Hematopoietic multipotent progenitor cell (in vitro differentiated cells): ENCODE data around the gene GMEB2. TPM values are rescaled to one million over a fixed set of nuclear protein-coding genes. Genes with fewer than 3 reads are reported as not detected.
A peak's percentile ranks its signal among the peaks of the same experiment; 100 is the strongest.
"Not testable (repeated sequence)": the region's sequence is repeated elsewhere in the genome, so short reads cannot be mapped to it uniquely, and the experiment has no call there.

Experiments
- DNase-seq, 3 donors: peaks; one replicate each; pipeline ENCODE4 v3.0.0-alpha.2; 2011 to 2015; ENCODE audit warnings: low read depth in 2 of 3, low spot score in 2 of 3
- total RNA-seq: library from RNA; depleted of rRNA; stranded (reverse); fragments of >200 nt; gene quantifications from one replicate; pipeline ENCODE4 v1.2.3, GENCODE V29; 2012

Gene GMEB2
- total RNA-seq, 1 donor, result 11.8 TPM

DNA sequence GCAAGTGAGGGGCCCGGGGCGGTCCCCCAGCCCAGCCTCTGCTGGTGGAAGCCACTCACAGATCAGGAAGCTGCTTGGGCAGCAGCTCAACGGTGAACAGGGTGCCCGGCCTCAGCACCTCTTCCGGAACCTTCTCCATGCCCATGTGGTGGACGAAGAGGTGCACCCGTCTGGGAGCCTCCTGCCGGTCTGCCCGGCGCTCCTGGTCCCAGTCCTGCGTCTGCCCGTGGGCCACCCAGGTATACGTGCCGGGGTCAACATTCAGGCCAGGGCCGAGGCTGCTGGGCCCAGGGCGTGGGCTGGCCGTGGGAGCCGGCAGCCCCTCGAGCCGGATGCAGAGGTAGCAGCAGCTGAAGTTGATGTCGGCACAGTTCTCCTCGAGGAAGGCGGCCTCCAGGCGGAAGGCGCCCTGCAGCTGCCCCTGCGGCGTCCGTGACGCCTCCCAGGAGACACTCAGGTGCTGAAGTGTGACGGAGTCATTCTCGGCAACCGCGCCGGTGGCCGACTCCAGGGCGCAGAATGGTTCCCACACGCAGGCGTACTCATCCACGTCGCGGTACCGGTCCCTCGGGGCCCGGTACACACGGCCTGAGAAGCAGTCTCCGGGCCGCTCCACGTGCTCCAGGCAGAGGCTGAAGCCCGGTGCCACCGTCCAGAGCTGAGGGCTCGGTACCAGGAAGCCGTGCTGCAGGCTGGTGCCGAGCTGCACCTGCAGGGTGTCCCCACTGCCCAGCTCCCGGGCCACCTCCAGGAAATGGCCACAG lies 64.3 kb downstream of the GMEB2 start:
- DNase-seq, result no peak

DNA sequence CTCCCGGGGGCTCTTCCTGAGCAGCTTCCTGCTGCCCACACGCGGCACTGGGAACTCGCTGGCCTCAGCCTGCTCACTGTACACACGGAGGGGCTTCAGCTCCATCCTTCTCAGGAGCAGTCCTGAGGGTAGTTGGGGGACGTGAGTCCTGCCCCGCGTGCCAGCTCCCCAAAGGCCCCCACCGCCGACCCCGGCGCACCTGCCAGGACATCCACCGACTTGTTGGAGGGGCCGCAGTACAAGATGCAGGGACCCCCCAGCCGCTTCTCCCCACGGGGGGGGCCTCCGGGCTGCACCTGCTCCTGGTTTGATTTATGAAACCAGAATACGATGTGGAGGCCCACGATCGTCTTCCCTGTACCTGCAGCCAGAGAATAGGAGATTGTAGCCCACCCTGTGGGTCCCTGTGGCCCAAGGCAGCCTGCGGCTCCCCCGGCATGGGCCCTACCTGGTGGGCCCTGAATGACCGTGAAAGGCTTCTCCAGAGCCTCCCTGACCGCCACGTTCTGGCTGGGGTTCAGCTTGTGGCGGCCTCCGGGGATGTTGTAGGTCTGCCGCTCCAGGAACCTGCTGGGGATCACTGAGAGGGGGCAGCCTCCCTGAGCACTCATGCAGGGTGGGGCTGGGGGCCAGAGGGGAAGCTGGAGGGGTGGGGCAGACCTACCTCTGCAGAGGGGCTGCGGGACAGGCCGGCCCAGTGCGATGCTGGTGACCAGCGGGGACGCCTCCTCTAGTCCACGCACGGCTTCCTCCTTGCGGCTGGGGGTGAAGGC lies 65.1 kb downstream of the GMEB2 start:
- no peak for DNase-seq

DNA sequence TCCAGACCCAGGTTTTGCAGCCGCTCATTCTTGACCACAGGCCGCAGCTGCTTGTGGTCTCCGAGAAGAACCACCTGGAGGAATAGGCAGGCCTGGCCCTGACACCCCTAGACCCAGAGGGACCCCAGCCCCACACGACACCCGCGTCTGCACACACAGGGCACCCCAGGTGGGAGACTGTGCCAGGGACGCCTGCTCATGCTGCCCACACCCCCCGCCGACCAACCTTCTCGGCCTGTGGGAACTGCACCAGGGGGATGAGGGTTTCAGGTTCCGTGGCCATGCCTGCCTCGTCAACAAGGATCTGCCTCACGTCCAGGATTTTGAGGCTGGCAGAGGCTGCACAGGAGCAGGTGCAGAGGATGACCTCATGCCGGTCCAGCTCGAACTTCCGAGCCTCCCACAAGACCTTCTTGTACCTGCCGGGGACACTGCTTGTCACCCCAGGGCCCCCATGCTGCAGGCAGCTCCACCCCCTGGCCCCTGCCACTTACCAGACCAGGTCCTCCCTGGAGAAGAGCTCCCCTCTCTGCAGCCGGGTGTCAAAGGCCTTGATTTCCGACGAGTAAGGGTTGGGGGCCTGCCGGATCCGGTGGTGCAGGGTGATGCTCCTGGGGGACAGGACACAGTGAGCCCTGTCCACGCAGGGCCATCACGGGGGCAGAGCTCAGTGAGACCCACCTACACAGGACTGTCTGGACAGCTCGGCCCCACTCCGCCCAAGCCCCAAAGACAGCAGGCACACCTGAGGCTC lies 65.9 kb downstream of the GMEB2 start:
- no peak for DNase-seq

DNA sequence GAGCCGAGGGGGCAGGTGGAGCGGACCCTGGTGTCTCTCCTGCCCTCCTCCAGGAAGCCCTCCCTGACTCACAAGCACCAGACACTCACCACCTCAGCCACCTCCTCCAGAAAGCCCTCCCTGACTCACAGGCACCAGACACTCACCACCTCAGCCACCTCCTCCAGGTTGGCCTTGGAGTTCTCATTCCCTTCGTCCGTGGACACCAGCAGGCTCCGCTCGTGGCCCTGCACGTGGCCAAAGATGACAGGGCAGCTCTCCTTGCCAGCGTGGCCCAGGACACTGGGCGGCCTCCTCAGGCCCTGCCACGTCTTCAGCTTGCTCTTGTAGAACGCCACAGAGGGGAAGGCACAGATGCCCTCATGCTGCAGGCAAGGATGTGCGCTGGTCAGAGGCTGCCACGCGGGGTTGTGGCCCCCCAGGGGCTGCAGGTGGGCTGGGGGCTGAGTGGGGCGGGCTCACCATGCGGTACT lies 66.5 kb downstream of the GMEB2 start:
- DNase-seq, result no peak

DNA sequence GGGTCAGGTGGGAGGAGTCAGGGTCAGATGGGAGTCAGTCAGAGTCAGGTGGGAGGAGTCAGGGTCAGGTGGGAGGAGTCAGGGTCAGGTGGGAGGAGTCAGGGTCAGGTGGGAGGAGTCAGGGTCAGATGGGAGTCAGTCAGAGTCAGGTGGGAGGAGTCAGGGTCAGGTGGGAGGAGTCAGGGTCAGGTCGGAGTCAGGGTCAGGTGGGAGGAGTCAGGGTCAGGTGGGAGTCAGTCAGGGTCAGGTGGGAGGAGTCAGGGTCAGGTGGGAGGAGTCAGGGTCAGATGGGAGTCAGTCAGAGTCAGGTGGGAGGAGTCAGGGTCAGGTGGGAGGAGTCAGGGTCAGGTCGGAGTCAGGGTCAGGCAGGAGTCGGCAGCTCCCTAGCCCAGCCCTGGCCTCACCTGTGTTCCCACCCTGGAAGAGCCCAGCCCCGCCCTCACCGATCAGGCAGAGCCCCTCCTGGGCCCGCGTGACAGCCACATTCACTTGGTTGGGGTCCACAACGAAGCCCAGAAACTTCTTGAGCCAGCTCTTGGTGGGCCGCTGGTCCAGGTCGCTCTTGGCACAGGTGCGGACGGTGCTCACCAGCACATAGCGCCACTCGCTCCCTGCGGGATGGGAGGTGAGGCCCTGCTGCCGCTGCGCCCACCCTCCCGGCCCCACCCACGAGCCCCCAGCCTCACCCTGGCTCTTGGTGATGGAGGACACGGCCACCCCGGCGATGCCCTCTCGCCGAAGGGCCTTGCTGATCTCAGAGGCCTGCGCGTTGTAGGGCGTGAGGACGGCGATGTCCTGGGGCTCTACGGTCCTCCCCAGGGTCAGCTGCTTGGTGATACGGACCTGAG lies 67.2 kb downstream of the GMEB2 start:
- not testable (repeated sequence) for DNase-seq

DNA sequence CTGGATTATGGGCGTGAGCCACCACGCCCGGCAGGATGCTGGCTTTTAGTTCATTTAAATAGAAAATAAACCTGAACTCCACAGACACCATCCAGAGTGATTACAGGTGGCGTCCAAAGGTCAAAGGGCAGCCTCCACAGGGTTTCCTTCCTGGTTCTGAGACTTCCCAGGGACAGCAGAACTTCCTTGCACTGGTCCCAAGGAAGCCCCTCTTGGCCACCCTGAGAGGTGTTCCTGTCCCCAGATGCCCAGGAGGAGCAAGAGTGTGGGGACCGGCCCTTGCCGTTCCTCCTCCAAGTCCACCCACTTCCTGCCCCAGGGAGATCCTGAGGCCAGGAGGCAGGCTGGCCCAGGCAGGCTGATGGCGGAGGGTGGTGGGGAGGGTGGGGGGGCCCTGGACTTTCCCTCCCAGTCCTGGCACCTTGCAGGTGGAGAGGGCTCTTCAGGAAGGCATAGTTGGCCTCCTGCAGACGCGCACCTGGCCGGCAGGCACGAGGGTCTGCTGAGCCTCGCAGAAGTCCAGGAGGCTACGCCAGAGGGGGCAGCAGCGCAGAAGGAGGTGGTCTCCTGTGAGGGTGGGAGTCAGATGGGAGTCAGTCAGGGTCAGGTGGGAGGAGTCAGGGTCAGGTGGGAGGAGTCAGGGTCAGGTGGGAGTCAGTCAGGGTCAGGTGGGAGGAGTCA lies 68.0 kb downstream of the GMEB2 start:
- no peak for DNase-seq

DNA sequence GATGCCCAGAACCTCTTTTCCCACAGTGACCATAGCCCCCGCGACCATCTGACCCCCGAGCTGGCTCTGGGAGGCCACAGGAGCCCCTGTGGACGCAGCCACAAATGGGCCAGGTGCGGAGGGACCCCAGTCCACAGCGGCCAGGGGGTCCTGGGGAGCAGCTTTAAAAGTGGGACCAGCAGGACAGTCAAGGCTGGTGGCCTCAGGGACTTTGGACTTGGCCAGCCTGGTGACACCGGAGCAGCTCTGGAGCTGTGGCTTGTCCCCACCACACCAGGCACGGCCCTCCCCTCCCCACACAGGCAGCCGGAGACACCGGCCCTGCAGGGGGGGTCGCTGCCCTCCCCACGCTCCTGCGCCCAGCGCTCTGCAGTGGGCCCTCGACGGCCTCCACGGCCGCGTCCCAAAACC lies 69.4 kb downstream of the GMEB2 start:
- DNase-seq, result no peak

DNA sequence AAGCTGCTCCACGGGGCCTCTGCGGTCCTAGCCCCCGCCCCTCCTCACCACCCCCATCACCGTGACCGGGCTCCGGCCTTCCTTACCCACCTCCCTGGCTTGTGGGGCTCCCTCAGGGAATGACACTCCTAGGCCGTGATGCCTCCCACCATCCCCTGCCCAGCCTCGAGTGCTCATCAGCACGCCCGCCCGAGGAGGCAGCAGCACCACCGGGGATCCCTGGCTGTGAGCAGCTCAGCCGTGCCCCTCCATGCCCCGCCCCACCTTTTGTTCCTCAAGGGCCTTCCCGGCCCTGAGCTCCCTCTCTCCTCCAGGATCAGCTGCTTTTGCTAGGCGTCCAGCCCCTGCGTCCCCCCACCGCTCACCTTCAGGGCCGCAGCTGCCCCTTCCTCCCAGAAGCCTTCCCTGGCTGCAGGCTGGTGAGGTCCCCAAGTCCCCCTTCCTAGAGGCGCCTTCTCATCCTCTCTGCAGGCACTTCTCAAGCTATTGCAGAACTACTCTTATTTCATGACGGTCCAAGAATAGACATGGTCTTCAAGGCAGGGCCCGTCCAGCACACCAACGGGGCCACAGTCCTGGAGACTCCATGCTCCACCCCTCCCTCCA lies 69.9 kb downstream of the GMEB2 start:
- DNase-seq, result no peak

DNA sequence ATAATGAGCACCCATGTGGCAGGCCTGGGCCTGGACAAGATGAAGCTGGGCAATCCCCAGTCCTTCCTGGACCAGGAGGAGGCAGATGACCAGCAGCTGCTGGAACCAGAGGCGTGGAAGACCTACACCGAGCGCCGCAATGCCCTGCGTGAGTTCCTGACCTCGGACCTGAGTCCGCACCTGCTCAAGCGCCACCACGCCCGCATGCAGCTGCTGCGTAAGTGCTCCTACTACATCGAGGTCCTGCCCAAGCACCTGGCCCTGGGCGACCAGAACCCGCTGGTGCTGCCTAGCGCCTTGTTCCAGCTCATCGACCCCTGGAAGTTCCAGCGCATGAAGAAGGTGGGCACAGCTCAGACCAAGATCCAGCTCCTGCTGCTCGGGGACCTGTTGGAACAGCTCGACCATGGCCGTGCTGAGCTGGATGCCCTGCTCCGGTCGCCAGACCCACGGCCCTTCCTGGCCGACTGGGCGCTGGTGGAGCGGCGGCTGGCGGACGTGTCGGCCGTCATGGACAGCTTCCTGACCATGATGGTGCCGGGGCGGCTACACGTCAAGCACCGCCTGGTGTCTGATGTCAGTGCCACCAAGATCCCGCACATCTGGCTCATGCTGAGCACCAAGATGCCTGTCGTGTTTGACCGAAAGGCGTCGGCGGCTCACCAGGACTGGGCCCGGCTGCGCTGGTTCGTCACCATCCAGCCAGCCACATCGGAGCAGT lies 71.1 kb downstream of the GMEB2 start:
- no peak for DNase-seq

DNA sequence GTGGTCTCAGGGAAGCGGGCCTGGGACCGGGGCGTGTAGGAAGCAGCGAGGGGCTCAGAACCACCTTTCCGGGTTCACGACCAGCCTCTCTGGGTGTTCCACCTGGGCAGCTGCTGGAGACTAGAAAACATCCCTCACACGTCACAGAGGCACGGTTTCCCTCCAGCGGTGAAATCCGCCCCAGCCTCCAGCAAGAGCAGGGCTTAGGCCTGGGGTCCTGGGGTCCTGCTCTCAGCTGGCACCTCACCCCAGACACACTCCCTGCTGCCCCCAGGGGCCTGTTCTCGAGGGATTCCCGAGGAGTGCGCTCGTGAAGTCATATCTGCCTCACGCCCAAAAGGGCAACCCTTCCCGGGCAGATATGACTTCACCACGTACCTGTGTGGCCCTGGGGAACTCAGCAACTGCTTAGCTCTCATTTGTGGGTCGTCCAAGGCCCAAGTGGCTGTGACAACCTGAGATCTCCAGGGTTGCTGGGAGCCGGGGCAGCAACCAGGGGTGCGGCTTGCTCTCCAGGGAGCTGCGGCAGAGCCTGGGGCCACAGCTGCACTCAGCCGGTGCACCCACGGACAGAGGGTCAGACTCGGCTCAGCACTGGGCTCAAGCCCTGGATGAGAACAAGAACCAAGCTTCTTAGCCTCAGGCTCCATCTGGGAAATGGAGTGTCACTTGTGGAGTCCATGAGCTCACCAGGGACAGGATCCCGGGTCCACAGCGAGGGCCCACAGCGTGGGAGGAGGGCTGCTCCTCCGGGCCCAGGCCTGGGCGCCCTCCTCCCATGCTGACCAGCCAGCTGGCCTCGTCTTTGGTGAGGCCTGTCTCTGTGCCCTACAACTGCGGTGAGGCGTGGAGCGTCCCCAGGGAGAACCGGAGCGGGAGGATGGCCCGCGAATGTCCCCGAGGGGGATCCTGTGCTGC lies 72.3 kb downstream of the GMEB2 start:
- DNase-seq, result no peak

DNA sequence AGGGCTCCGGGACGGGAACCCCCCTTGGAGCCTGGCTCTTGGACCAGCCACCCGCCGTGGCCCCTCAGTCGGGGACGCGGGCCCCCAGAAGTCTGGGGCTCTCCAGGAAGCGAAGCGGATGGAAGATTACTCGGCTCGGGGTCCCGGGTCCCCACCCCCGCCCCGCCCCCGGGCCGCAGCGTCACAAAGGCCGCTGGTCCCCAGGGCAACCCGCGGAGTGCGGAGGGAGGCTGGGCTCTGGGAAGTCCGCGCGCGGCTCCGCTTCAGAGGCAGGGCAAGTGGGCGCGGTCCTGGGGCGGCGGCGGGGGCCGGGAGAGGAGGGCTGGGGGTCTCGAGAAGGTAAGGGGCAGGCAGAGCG lies 73.0 kb downstream of the GMEB2 start, which contains the start of gene FNDC11:
Gene FNDC11 (plus strand): TSS at position 227 of the 358 bp plus-strand sequence. CDS start 1,505 bp downstream, outside the sequence.
- peak in 2 of 3 donors; percentile 75 to 78 for DNase-seq

DNA sequence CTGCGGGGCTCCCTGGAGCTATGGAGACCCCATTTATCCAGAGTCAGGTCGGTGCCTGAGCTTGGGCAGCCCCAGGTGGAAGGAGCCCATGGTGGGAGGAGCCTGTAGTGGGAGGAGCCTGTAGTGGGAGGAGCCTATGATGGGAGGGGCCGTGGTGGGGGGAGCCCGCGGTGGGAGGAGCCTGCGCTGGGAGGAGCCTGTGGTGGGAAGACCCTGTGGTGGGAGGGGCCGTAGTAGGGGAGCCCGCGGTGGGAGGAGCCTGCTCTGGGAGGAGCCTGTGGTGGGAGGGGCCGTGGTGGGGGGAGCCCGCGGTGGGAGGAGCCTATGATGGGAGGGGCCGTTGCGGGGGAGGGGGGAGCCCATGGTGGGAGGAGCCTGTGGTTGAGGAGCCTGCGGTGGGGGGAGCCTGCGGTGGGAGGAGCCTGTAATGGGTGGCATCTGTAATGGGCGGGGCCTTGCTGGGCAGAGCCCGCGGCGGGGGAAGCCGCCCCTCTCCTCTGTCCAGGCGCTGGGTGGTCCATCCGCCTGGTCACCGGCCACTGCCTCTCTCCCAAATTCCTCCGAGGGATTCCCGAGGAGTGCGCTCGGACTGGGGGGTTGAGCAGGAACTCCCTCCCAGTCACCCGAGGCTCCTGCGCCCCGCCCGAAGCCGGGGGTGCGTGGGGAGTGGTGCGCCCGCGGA lies 73.5 kb downstream of the GMEB2 start:
- peak; percentile 82 to 90 (median 88) for DNase-seq

DNA sequence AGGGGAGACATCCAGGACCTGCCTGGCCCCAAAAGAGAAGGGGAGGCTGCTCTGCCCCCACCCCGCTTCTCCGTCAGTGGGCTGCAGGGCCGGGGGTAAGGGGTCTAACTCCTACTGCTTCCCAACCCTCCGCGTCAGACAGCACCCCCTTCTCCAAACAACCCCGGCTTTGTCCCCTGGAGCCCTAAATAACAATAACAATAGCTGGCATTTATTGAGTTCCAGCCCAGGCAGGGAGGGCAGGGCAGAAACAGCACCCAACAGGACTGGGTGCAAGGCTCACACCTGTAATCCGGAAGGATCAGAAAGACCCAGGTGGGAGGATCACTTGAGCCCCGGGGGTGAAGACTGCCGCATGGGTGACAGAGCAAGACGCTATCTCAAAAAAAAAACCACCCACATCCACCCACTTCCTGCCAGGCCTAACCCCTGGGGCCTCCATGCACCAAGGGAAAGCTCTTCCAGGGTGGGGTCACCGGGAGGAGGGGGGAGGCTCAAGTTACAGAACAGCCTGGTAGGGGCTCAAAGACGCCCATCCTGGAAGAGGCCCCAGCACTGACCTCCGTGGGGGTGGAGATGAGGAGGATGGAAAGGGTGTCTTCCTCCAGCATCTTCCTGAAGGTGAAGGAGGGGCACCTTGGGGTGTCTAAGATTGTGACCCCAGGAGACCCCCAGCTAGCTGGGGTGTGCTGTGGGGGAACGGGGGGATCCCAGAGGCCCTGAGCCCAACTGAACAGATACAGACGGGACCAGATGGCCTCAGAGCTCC lies 74.2 kb downstream of the GMEB2 start:
- DNase-seq, result peak; percentile 37 to 72 (median 65)

DNA sequence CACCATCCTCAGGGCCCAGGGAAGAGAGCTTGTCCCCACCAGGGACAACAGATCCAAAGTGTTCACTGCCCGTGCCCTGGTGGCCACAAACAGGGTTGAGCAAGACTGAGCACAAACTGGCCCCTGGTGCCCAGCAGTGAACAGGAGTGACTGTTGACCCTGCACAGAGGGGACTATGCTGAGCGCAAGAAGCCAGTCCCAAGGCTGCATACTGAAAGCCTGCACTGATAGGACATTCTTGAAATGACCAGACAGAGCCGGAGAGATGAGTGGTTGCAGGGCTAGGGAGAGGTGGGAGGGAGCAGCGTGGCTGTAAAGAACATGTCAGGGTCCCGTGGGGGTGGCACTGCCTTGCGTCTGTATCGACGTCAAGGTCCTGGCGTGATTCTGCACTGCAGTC lies 75.8 kb downstream of the GMEB2 start:
- no peak for DNase-seq

DNA sequence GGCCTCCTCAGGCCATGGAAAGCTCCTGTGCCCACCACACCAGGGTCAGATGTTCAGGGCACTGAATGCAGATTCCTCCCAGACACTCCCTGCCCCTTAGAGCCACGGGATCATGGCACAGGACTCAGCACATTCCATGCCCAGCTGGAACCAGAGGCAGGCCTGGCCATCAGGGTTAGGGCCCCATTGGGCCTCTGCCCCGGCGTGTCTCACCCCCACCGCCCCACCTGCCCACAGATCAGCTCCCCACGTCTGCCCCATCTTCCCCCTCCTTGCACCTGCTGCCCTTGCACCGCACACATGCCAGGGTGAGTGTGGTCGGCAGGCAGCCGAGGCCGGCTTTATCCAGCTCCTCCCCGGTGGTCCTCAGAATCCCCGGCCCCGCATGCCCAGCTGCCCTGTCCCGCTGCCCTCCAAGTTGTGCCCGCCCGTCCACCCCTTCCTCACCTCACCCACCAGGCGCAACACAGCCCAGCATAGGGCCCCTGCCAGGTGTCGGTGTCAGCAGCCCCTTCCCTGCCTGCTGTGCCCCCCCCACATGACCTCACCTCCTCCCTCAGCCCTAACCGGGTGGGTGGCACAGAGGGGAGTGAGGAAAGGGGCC lies 77.1 kb downstream of the GMEB2 start:
- no peak for DNase-seq

DNA sequence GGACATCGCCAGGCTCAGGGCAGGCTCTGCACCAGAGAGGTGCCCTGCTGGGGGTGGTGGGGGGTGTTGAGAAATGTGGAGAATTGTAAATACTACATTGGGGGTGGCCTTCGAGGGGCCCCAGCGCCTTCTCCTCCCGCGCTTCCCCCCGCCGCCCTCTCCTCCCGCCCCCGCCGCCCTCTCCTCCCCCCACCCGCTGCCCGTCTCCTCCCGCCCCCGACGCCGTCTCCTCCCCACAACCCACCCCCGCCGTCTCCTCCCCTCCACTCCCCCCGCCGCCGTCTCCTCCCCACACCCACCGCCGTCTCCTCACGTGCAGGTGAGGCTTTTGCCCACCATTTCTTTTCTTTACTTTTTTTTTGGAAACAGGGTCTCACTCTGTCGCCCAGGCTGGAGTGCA lies 77.9 kb downstream of the GMEB2 start:
- DNase-seq, result no peak
